KMS-11 (cell line): ENCODE data around the gene WTAP.

Experiments used
- H2AFZ ChIP-seq: fragments of 200-600 bp; sonication (generic); 2 replicates; pipeline ENCODE4 v1.6.1; 2016; ENCODE audit warnings: antibody characterized with exemption, mixed run types, low read depth
- H3K27ac ChIP-seq: fragments of 200-600 bp; sonication (generic); 2 replicates; pipeline ENCODE4 v1.6.1; 2016; ENCODE audit warnings: mild to moderate bottlenecking, mixed run types
- H3K27me3 ChIP-seq: fragments of 200-600 bp; sonication (generic); 2 replicates; pipeline ENCODE4 v1.6.1; 2017; ENCODE audit warnings: mild to moderate bottlenecking, low read depth, mixed run types, moderate library complexity; ENCODE audit not compliant: insufficient read depth
- H3K36me3 ChIP-seq: fragments of 200-600 bp; sonication (generic); 2 replicates; pipeline ENCODE4 v1.6.1; 2017; ENCODE audit warnings: mild to moderate bottlenecking, mixed run types; ENCODE audit not compliant: insufficient read depth
- H3K4me1 ChIP-seq: fragments of 200-600 bp; sonication (generic); 2 replicates; pipeline ENCODE4 v1.6.1; 2016; ENCODE audit warnings: mild to moderate bottlenecking, low read depth, mixed run types; ENCODE audit not compliant: poor library complexity, severe bottlenecking
- H3K4me2 ChIP-seq: fragments of 200-600 bp; sonication (generic); 2 replicates; pipeline ENCODE4 v1.7.0; 2016; ENCODE audit warnings: mild to moderate bottlenecking, mixed run types
- H3K4me3 ChIP-seq: fragments of 200-600 bp; sonication (generic); IDR thresholded peaks from 2 replicates; pipeline ENCODE4 v1.6.1; 2017; ENCODE audit warnings: low read depth, low read length, mixed read lengths; ENCODE audit not compliant: insufficient read depth
- H3K79me2 ChIP-seq: fragments of 200-600 bp; sonication (generic); 2 replicates; pipeline ENCODE4 v1.6.1; 2016; ENCODE audit warnings: low read depth, mixed run types; ENCODE audit not compliant: insufficient read depth
- H3K9ac ChIP-seq: fragments of 200-600 bp; sonication (generic); 2 replicates; pipeline ENCODE4 v1.6.1; 2016; ENCODE audit warnings: mild to moderate bottlenecking, mixed run types
- H4K20me1 ChIP-seq: fragments of 200-600 bp; sonication (generic); 2 replicates; pipeline ENCODE4 v1.6.1; 2016; ENCODE audit warnings: mild to moderate bottlenecking, mixed run types; ENCODE audit not compliant: insufficient read depth
- TF ChIP-seq, protein P1 (sequence below): fragments of 200-600 bp; sonication (generic); conservative IDR thresholded peaks from 2 replicates; pipeline ENCODE4 v1.6.1; 2017; ENCODE audit warnings: low read depth, mild to moderate bottlenecking, antibody characterized with exemption, low read length, moderate library complexity, mixed read lengths

Gene WTAP

DNA sequence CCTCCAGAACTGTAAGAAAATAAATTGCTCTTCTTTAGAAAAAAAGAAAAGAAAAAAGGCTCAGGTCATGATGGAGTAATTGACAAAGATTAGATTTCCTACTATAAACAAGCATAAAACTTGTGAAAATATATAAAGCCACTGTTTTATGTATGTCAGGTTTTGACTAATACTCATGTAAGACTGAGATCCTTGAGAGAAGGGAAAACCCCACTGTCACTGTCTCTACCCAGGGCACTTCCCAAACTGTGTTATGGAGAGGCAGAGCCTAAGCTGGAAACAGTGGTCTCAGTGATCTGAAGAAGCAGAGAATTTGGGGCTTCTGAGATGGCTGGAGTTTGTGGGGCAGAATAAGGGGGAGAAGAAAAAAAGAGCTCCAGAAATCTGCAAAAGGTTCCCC is 42.2 kb downstream of the WTAP start:
- Histone ChIP-seq H4K20me1 (no peaks in the 10 kb centered on the region), H3K79me2 (no peaks in the 10 kb centered on the region), H3K27ac (no peak overlapping the region), H3K4me3 (no peak overlapping the region), H3K27me3 (no peaks in the 10 kb centered on the region), H3K9ac (no peak overlapping the region), H3K36me3 (peaks cover 6% of the 10 kb centered on the region; the same call in 1 of the 2 replicates), H2AFZ (no peak overlapping the region), H3K4me1 (no peaks in the 10 kb centered on the region), H3K4me2 (no peak overlapping the region)
- TF ChIP-seq, protein P1, sequence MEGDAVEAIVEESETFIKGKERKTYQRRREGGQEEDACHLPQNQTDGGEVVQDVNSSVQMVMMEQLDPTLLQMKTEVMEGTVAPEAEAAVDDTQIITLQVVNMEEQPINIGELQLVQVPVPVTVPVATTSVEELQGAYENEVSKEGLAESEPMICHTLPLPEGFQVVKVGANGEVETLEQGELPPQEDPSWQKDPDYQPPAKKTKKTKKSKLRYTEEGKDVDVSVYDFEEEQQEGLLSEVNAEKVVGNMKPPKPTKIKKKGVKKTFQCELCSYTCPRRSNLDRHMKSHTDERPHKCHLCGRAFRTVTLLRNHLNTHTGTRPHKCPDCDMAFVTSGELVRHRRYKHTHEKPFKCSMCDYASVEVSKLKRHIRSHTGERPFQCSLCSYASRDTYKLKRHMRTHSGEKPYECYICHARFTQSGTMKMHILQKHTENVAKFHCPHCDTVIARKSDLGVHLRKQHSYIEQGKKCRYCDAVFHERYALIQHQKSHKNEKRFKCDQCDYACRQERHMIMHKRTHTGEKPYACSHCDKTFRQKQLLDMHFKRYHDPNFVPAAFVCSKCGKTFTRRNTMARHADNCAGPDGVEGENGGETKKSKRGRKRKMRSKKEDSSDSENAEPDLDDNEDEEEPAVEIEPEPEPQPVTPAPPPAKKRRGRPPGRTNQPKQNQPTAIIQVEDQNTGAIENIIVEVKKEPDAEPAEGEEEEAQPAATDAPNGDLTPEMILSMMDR, result no peak

DNA sequence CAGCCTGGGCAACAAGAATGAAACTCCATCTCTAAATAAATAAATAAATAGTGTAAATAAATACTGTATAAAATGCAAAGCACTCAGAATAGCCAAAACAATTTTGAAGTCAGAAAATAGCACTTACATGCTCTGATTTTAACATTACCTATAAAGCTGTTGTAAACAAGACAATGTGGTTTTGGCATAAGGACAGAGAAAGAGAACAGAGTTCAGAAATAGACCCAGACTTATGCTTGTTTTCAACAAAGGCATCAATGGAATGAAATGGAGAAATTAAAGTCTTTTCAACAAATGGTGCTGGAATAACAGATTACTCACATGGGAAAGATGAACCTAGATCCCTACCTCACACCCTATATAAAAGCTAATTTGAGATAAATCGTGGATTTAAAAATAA is 44.9 kb downstream of the WTAP start:
- TF ChIP-seq, protein P1, result no peak
- H3K27ac ChIP-seq, result no peak overlapping the region
- H2AFZ ChIP-seq, result no peak overlapping the region
- H4K20me1 ChIP-seq, result no peaks in the 10 kb centered on the region
- peaks cover 6% of the 10 kb centered on the region; the same call in 1 of the 2 replicates for H3K36me3 ChIP-seq
- H3K4me2 ChIP-seq, result no peak overlapping the region
- no peaks in the 10 kb centered on the region for H3K27me3 ChIP-seq
- no peak overlapping the region for H3K9ac ChIP-seq
- no peaks in the 10 kb centered on the region for H3K79me2 ChIP-seq
- no peaks in the 10 kb centered on the region for H3K4me1 ChIP-seq
- H3K4me3 ChIP-seq, result no peak overlapping the region

DNA sequence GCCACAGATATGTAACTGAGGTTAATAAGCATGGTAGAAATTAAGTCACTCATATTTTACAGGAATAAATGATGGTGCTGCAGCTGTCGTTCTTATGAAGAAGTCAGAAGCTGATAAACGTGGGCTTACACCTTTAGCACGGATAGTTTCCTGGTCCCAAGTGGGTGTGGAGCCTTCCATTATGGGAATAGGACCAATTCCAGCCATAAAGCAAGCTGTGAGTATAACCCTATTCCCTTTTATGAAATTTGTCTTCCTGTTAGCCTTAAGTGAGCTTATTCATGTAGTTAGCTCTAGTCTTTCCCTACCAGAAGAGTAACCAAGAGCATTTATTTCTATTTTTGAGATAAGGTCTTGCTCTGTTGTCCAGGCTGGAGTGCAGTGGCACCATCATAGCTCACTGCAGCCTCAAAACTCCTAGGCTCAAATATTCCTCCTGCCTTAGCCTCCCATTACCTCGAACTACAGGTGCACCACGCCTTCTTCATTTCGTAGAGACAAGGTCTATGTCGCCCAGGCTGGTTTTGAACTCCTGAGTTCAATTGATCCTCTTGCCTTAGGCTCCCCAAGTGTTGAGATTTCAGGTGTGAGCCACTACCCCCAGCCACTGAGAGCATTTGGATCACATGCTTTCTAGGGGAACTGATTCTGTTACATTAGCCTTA is 50.1 kb downstream of the WTAP start:
- no peak overlapping the region for H3K4me3 ChIP-seq
- H2AFZ ChIP-seq, result no peak overlapping the region
- peaks cover 29% of the 10 kb centered on the region for H3K36me3 ChIP-seq
- H3K27ac ChIP-seq, result no peak overlapping the region; the same call in 1 of the 2 replicates
- no peaks in the 10 kb centered on the region for H3K27me3 ChIP-seq
- H3K4me1 ChIP-seq, result no peaks in the 10 kb centered on the region
- TF ChIP-seq, protein P1, result no peak
- no peak overlapping the region for H3K9ac ChIP-seq
- peaks cover 6% of the 10 kb centered on the region; the same call in 1 of the 2 replicates for H4K20me1 ChIP-seq
- peaks cover 8% of the 10 kb centered on the region for H3K79me2 ChIP-seq
- H3K4me2 ChIP-seq, result no peak overlapping the region

DNA sequence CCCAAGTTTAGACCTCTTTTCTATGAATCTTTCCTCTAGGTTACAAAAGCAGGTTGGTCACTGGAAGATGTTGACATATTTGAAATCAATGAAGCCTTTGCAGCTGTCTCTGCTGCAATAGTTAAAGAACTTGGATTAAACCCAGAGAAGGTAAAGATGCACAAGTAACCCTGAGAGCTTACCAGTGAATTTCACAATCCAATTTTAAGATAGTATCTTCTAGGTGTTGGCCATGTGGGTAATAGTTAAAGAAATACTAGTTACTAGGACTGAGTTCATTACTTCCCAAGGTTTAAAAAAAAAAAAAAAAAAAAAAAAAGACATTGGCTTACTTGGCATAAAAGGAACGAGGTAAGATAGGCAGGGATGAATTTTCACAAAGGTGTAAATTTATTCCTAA is 50.8 kb downstream of the WTAP start:
- Histone ChIP-seq H4K20me1 (peaks cover 6% of the 10 kb centered on the region; the same call in 1 of the 2 replicates), H3K4me1 (no peaks in the 10 kb centered on the region)
- TF ChIP-seq, protein P1, result no peak

More for the DNA sequence above, 50.8 kb downstream of the WTAP start:
- H3K4me3 ChIP-seq, result no peak overlapping the region
- no peak overlapping the region for H3K4me2 ChIP-seq
- no peaks in the 10 kb centered on the region for H3K27me3 ChIP-seq
- peaks cover 29% of the 10 kb centered on the region for H3K36me3 ChIP-seq
- peaks cover 15% of the 10 kb centered on the region for H3K79me2 ChIP-seq
- H2AFZ ChIP-seq, result no peak overlapping the region
- H3K27ac ChIP-seq, result no peak overlapping the region; the same call in 1 of the 2 replicates
- H3K9ac ChIP-seq, result no peak overlapping the region
